RKO (cell line): ENCODE data around the gene PTGER1.

Experiments
- DNase-seq: peaks from one replicate; pipeline ENCODE4 v3.0.0-alpha.2; 2016; ENCODE audit warnings: low spot score

PTGER1 gene

DNA sequence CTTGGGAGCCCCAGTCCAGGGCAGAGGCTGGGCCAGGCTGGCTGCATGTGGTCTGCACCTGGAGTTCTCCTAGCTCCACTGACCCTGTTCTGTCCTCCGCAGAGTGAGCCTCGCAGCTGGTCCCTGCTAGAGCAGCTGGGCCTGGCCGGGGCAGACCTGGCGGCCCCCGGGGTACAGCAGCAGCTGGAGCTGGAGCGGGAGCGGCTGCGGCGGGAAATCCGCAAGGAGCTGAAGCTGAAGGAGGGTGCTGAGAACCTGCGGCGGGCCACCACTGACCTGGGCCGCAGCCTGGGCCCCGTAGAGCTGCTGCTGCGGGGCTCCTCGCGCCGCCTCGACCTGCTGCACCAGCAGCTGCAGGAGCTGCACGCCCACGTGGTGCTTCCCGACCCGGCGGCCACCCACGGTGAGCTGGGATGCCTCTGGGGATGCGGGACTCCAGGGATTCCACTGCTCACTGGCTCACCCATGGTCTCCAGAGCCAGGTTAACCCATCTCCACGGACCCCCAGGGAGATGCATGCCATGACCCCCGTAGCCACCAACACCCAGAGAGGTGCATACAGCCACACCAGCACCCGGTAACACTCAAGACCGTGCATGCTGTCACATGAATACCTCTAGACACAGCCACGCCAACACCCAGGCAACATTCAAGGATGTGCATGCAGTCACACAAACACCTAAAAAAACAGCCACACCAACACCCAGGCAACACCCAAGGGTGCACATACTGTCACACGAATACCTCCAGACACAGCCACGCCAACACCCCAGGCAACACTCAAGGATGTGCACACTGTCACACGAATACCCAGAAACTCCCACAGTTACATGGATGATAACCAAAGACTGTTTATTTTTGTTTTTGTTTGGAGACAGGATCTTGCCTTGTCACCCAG lies 33.9 kb downstream of the PTGER1 start:
- no peak for DNase-seq

- DNase-seq, result no peak
Observed at GRCh38 chr19:14440049-14440448, 35.1 kb downstream of the PTGER1 start.

DNA sequence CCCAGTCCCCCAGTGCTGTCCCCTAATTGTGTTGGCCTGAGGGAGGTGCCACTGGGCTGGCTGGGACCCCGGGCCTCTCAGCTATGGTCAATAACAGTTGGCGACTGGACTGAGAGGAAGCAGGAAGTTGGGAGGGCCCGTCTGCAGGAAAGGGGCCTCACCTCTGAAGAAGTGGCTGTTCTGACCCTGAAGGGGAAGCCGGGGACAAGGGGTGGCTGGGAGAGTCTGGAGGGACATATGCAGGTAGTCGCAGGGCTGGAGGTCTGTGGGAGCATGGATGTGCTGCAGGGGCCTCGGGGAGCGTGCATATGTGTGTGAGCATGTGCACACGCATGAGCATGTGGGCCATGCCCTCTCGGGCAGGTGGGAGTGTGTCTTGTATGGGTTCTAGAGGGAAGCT lies 36.1 kb downstream of the PTGER1 start:
- DNase-seq, result no peak

DNA sequence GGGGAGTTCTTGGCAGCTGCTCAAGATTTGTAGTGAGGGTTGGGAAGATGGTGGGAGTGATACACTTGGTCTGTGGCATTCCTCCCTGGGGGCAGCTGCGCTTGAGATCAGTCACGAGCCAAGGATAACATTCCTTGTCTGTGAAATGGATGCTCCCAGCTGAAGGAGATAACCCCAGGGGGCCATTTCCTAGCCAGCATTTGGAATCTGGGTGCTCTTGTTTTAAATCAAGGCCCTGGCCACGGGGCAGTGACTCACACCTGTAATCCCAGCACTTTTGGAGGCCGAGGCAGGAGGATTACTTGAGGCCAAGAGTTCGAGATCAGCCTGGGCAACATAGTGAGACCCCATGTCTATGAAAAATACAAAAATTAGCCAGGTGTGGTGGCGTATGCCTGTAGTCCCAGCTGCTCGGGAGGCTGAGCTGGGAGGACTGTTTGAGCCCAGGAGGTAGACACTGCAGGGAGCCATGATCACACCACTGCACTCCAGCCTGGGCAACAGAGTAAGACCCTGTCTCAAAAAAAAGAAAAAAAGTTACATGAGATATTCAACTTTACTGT lies 37.5 kb downstream of the PTGER1 start:
- DNase-seq, result no peak

- no peak for DNase-seq
Observed at GRCh38 chr19:14435320-14436050, 39.7 kb downstream of the PTGER1 start.

DNA sequence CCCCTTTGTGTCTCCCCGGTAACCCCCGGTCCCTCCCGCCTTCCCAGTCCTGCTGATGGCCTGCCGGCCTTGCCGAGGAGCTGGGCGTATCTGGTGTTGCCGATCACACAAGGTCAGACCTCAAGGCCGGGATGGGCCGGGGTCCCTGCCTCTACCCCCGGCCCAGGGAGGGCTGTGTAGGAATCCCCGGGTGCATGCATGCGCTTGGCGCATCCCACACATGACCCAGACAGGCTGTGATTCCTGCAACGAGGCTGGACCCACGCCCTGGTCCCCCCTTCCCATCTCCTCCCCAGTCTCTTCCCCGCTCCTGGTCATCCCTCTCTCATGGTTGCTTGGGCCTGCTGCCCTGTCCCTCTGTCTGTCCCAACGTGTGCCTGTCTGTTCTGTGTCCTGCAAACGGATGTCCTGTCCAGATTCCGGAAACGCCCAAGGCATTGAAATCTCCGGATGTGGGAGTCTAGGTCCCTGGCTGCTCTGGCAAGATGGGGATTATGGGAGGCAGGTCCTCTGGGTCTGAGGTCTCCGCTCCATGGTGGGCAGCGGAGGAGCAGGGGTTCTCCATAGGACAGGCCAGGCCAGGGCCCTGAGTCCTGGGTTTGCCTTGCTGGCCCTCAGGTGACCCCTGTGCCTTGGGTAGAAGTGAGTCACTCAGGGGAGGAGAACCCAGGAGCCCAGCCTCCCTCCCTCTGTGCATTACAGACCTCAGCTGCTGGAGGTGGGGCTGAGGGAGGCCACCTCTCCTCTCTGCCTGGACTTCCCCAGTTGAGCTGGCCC lies 40.4 kb downstream of the PTGER1 start:
- DNase-seq, result no peak

DNA sequence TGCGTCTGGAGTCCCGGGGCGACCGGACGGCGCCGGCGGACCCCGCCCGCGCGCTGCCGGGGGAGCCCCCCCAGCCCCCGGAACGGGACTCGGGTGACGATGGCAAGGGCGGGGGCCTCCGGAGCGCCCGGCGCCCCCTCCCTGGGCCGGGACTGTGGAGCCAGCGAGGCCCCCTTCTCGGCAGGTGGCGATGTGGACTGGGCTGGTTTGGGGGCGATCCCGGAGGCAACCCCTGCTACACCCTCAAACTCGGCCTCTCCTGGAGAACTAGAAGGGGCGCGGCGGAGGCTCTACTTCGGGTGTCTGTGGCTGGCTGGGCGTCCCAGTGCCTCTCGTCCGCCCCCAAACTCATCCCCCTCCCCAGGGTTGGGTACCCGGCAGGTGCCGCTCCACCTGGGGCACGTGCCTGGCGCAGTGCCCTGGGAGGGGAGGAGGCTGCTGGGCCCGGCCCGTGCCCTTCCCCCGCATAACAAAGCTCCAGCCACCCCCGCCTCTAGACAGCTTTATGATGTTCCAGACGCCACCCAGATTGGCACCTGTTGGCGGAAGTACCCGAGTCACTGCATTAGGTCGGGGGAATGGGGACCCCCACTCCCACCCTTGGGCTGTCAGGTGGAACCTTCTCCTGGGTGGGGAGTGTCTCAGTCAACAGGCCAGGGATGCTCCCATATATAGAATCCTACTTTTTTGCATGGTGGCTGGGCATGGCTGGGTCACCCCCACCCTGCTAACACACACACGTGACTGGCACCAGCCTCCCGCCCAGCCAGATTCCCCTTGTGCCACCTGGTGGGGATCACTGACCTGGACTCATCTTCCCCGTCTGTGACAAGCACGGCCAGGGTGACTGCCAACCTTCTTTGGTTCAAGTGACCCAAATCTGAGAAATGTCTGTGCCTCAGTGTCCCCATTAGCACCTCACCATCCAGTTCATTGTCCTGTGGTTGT lies 41.3 kb downstream of the PTGER1 start:
- no peak for DNase-seq

GRCh38 chr19:14432791-14433553 lies 42.2 kb downstream of the PTGER1 start, which contains the start of gene PKN1:
Gene PKN1, plus strand, starts transcription at chr19:14433306. Its CDS starts 216 bp downstream, at chr19:14433522.
- DNase-seq, result peak; percentile 48

- DNase-seq, result no peak
Observed at GRCh38 chr19:14430712-14431111, 44.4 kb downstream of the PTGER1 start.

GRCh38 chr19:14428882-14429416 lies 46.2 kb downstream of the PTGER1 start:
- DNase-seq, result no peak

DNA sequence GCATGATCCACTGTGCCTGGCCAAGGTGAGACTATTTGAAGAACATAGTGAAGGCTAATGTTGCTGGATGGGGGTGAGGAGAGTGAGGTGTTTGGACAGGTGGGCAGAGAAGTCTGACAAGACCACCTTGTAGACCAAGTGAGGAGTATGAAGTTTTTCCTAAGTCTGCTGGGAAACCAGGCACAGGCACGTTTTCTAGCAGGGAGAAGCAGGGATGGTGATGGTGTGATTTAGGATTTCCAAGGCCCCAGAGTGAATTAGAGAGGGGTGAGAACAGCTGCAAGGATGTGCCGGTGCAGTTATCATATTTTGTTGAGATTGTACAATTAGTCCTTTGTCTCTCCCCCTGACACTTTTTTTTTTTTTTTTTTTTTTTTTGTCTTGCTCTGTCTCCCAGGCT lies 47.7 kb downstream of the PTGER1 start:
- DNase-seq, result no peak

GRCh38 chr19:14425696-14426138 lies 49.4 kb downstream of the PTGER1 start:
- DNase-seq, result no peak
